Measurements from ENCODE around the gene CHAF1A.

CHAF1A gene

GRCh38 chr19:4483385-4483784 lies 80.9 kb downstream of the CHAF1A start:
- Mint-ChIP-seq H3K4me3 (no peak overlapping the region), H3K27me3 (no peaks in the 10 kb centered on the region), H3K4me1 (ENCODE audit: low read depth) (no peaks in the 10 kb centered on the region), H3K9me3 (no peaks in the 10 kb centered on the region), H3K27ac (no peak overlapping the region), H3K36me3 (ENCODE audit: low read depth) (peaks cover 9% of the 10 kb centered on the region)

- Mint-ChIP-seq H3K4me1 (ENCODE audit: low read depth) (no peaks in the 10 kb centered on the region), H3K27me3 (no peaks in the 10 kb centered on the region), H3K4me3 (no peak overlapping the region), H3K9me3 (no peaks in the 10 kb centered on the region), H3K36me3 (ENCODE audit: low read depth) (peaks cover 17% of the 10 kb centered on the region), H3K27ac (no peak overlapping the region)
Measured at GRCh38 chr19:4487572-4487971, 85.1 kb downstream of the CHAF1A start.

DNA sequence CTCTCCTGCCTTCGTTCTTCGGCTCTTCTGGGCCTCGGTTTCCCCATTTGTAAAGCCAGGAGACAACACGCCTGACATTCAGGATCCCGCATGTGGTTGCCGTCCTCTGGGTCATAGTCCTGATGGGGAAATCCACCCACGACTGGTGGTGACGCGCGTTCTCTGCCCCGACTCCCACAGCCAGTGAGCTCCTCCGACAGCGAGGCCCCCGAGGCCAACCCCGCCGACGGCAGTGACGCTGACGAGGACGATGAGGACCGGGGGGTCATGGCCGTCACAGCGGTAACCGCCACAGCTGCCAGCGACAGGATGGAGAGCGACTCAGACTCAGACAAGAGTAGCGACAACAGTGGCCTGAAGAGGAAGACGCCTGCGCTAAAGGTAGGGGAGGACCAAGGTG lies 86.1 kb downstream of the CHAF1A start:
- H3K27me3 Mint-ChIP-seq = no peaks in the 10 kb centered on the region
- no peaks in the 10 kb centered on the region for H3K4me1 Mint-ChIP-seq (ENCODE audit: low read depth)
- H3K36me3 Mint-ChIP-seq (ENCODE audit: low read depth) = peaks cover 17% of the 10 kb centered on the region
- no peak overlapping the region for H3K4me3 Mint-ChIP-seq
- no peak overlapping the region for H3K27ac Mint-ChIP-seq
- no peaks in the 10 kb centered on the region for H3K9me3 Mint-ChIP-seq

- Mint-ChIP-seq H3K27ac (no peak overlapping the region), H3K36me3 (ENCODE audit: low read depth) (peaks cover 8% of the 10 kb centered on the region), H3K9me3 (no peaks in the 10 kb centered on the region), H3K27me3 (no peaks in the 10 kb centered on the region), H3K4me1 (ENCODE audit: low read depth) (no peaks in the 10 kb centered on the region), H3K4me3 (no peak overlapping the region)
Measured at GRCh38 chr19:4491446-4491845, 89.0 kb downstream of the CHAF1A start.

GRCh38 chr19:4492337-4493103 lies 90.1 kb downstream of the CHAF1A start:
- Mint-ChIP-seq H3K36me3 (ENCODE audit: low read depth) (peaks cover 8% of the 10 kb centered on the region), H3K4me1 (ENCODE audit: low read depth) (no peaks in the 10 kb centered on the region), H3K9me3 (no peaks in the 10 kb centered on the region), H3K27me3 (no peaks in the 10 kb centered on the region), H3K27ac (no peak overlapping the region), H3K4me3 (no peak overlapping the region)

All from stimulated activated naive CD8-positive, alpha-beta T cell treated with anti-CD3 and anti-CD28 coated beads, Interleukin-15, Interleukin-2, amounts not matched to agents 100 ng/mL and 50 ng/mL, for 24 hours (primary cell).